H1 (cell line): Measurements from ENCODE around the gene TADA1. TPM values are rescaled to one million over a fixed set of nuclear protein-coding genes. Genes with fewer than 3 reads are reported as not detected.

Source experiments
- CTCF ChIA-PET: fragments of 300-600 bp; sonication (Branson Sonifier 250); formaldehyde crosslinking; loops from one replicate; lab custom pipeline; 2021; ENCODE audit not compliant: partially characterized antibody; lab: Charles Lee
- POLR2A ChIA-PET: fragments of 300-600 bp; sonication (Branson Sonifier 250); formaldehyde crosslinking; loops from one replicate; lab custom pipeline; 2021; ENCODE audit warnings: inconsistent platforms; ENCODE audit not compliant: partially characterized antibody; lab: Charles Lee
- DNase-seq, 2 experiments: peaks; one replicate each; pipeline versions ENCODE4 v3.0.0 to v3.0.0-alpha.2; 2010 to 2022; ENCODE audit warnings: low spot score in 2 of 2, low read depth in 1 of 2, mixed read lengths in 1 of 2
- FAIRE-seq: peaks from 2 replicates; lab custom pipeline; 2011; peaks lifted over from hg19 to GRCh38; lab: Jason Lieb, UNC
- H2AFZ ChIP-seq: 2 replicates; pipeline ENCODE4 v1.8.1; 2012; ENCODE audit warnings: low read length, inconsistent platforms
- H2AK5ac ChIP-seq: 2 replicates; pipeline ENCODE4 v1.6.1; 2013; ENCODE audit warnings: low read depth, low read length
- H2BK120ac ChIP-seq: replicated peaks from 2 replicates; pipeline ENCODE3; 2013; ENCODE audit warnings: low read depth, low read length, inconsistent platforms
- H2BK12ac ChIP-seq: 2 replicates; pipeline ENCODE4 v1.6.1; 2013; ENCODE audit warnings: low read depth, low read length
- H2BK15ac ChIP-seq: 2 replicates; pipeline ENCODE4 v1.6.1; 2013; ENCODE audit warnings: low read length
- H2BK20ac ChIP-seq: 2 replicates; pipeline ENCODE4 v1.6.1; 2013; ENCODE audit warnings: low read length
- H2BK5ac ChIP-seq: 2 replicates; pipeline ENCODE4 v1.6.1; 2013; ENCODE audit warnings: low read depth, low read length
- H3K14ac ChIP-seq: 2 replicates; pipeline ENCODE4 v1.6.1; 2013; ENCODE audit warnings: inconsistent platforms; ENCODE audit not compliant: insufficient read length
- H3K18ac ChIP-seq: 2 replicates; pipeline ENCODE4 v1.6.1; 2013; ENCODE audit warnings: low read length; ENCODE audit errors: extremely low read depth
- H3K23ac ChIP-seq: 2 replicates; pipeline ENCODE4 v1.6.1; 2013; ENCODE audit warnings: inconsistent platforms; ENCODE audit not compliant: insufficient read length
- H3K23me2 ChIP-seq: 2 replicates; pipeline ENCODE4 v1.6.1; 2013; ENCODE audit warnings: low read depth, low read length
- H3K27ac ChIP-seq: 2 replicates; pipeline ENCODE4 v1.6.1; 2011; ENCODE audit warnings: low read depth, low read length, inconsistent platforms
- H3K27me3 ChIP-seq, 4 experiments: replicated peaks in 1 of 4; 1 replicate in 1 of 4; 2 replicates in 3 of 4; pipeline versions ENCODE4 v1.6.1 to v1.8.1; 2011 to 2013; ENCODE audit warnings: low read length in 3 of 4, mild to moderate bottlenecking in 3 of 4, inconsistent platforms in 2 of 4, mixed read lengths in 2 of 4, moderate library complexity in 1 of 4; ENCODE audit not compliant: control insufficient read depth in 3 of 4, insufficient read depth in 3 of 4; ENCODE audit errors: extremely low read depth in 1 of 4
- H3K36me3 ChIP-seq, 4 experiments: 2 replicates each; pipeline versions ENCODE4 v1.6.1 to v1.8.1; 2011 to 2013; ENCODE audit warnings: mild to moderate bottlenecking in 4 of 4, low read length in 3 of 4, moderate library complexity in 2 of 4, control low read depth in 1 of 4, inconsistent platforms in 1 of 4; ENCODE audit not compliant: insufficient read depth in 4 of 4, control insufficient read depth in 2 of 4
- H3K4ac ChIP-seq: replicated peaks from 2 replicates; pipeline ENCODE3; 2013; ENCODE audit warnings: low read length, low read depth, mixed read lengths, inconsistent platforms; ENCODE audit not compliant: insufficient read length
- H3K4me1 ChIP-seq, 4 experiments: replicated peaks in 1 of 4; 1 replicate in 1 of 4; 2 replicates in 3 of 4; pipeline versions ENCODE4 v1.6.1 to v1.8.1; 2011 to 2013; ENCODE audit warnings: low read length in 3 of 4, inconsistent platforms in 2 of 4, mixed read lengths in 1 of 4; ENCODE audit not compliant: insufficient read depth in 4 of 4, control insufficient read depth in 3 of 4
- H3K4me2 ChIP-seq, 2 experiments: 2 replicates each; pipeline versions ENCODE4 v1.6.1 to v1.8.1; 2011 to 2013; ENCODE audit warnings: low read depth in 2 of 2, low read length in 2 of 2, control low read depth in 1 of 2, inconsistent platforms in 1 of 2, mild to moderate bottlenecking in 1 of 2; ENCODE audit not compliant: insufficient read depth in 1 of 2
- H3K4me3 ChIP-seq, 4 experiments: fragments of 200-600, 300-600 bp in 1 of 4; sonication (generic), shearing (Covaris generic), sonication (Bioruptor Twin) in 1 of 4; 2 replicates each; pipeline versions ENCODE4 v1.5.1 to v1.8.1; 2011 to 2016; ENCODE audit warnings: low read length in 4 of 4, low read depth in 3 of 4, control low read depth in 2 of 4, inconsistent platforms in 2 of 4, mild to moderate bottlenecking in 2 of 4, mixed read lengths in 1 of 4, moderate library complexity in 1 of 4; ENCODE audit not compliant: insufficient read depth in 2 of 4; ENCODE audit errors: extremely low read depth in 1 of 4
- H3K56ac ChIP-seq: replicated peaks from 2 replicates; pipeline ENCODE3; 2013; ENCODE audit warnings: low read depth, mild to moderate bottlenecking, mixed read lengths, low read length, inconsistent platforms; ENCODE audit not compliant: insufficient read length
- H3K79me1 ChIP-seq: 2 replicates; pipeline ENCODE4 v1.6.1; 2013; ENCODE audit warnings: low read depth, low read length, control low read depth
- H3K79me2 ChIP-seq, 2 experiments: 2 replicates each; pipeline versions ENCODE4 v1.6.1 to v1.8.1; 2012 to 2013; ENCODE audit warnings: low read length in 2 of 2, mild to moderate bottlenecking in 2 of 2, inconsistent platforms in 1 of 2; ENCODE audit not compliant: insufficient read depth in 2 of 2, control insufficient read depth in 1 of 2
- H3K9ac ChIP-seq, 4 experiments: replicated peaks in 1 of 4; 1 replicate in 1 of 4; 2 replicates in 3 of 4; pipeline versions ENCODE4 v1.6.1 to v1.8.1; 2011 to 2013; ENCODE audit warnings: low read depth in 3 of 4, low read length in 3 of 4, control low read depth in 2 of 4, mild to moderate bottlenecking in 2 of 4, moderate library complexity in 2 of 4, inconsistent platforms in 1 of 4; ENCODE audit errors: extremely low read depth in 1 of 4
- H3K9me3 ChIP-seq, 2 experiments: 2 replicates each; pipeline versions ENCODE4 v1.6.1 to v1.8.1; 2012 to 2013; ENCODE audit warnings: mild to moderate bottlenecking in 2 of 2, moderate library complexity in 2 of 2, control low read depth in 1 of 2, inconsistent platforms in 1 of 2, low read depth in 1 of 2, low read length in 1 of 2, mixed read lengths in 1 of 2; ENCODE audit not compliant: insufficient read depth in 2 of 2
- H4K20me1 ChIP-seq, 2 experiments: replicated peaks in 1 of 2; 2 replicates each; pipeline versions ENCODE3 to v1.8.1; 2011 to 2013; ENCODE audit warnings: inconsistent platforms in 2 of 2, low read length in 2 of 2, mild to moderate bottlenecking in 1 of 2; ENCODE audit not compliant: insufficient read depth in 2 of 2, control insufficient read depth in 1 of 2
- H4K5ac ChIP-seq: 2 replicates; pipeline ENCODE4 v1.6.1; 2013; ENCODE audit warnings: low read length, low read depth, mixed read lengths, inconsistent platforms; ENCODE audit not compliant: insufficient read length
- H4K8ac ChIP-seq: 2 replicates; pipeline ENCODE4 v1.8.0; 2013; ENCODE audit warnings: mild to moderate bottlenecking, moderate library complexity, low read length, inconsistent platforms; ENCODE audit not compliant: insufficient read depth; ENCODE audit errors: extremely low read depth
- H4K91ac ChIP-seq: replicated peaks from 2 replicates; pipeline ENCODE3; 2013; ENCODE audit warnings: low read length, mixed read lengths, inconsistent platforms; ENCODE audit not compliant: insufficient read length
- CBX8 ChIP-seq: fragments of 300-800, 300-1000 bp; sonication (generic); IDR thresholded peaks from 2 replicates; pipeline ENCODE4 v1.7.1; 2016; ENCODE audit warnings: low read depth, low read length, borderline replicate concordance
- KDM4A ChIP-seq: IDR thresholded peaks from one replicate; pipeline ENCODE4 v1.7.1; 2012; ENCODE audit warnings: low read depth, mild to moderate bottlenecking, moderate library complexity, low read length, inconsistent platforms; ENCODE audit not compliant: severe bottlenecking
- POLR2AphosphoS5 ChIP-seq: IDR thresholded peaks from 2 replicates; pipeline ENCODE4 v1.6.1; 2011; ENCODE audit warnings: low read depth, low read length
- SIX5 ChIP-seq: IDR thresholded peaks from 2 replicates; pipeline ENCODE4 v1.6.1; 2011; ENCODE audit warnings: mild to moderate bottlenecking, low read depth, low read length
- SUZ12 ChIP-seq: fragments of 200-600 bp; sonication (generic); IDR thresholded peaks from 2 replicates; pipeline ENCODE4 v1.6.1; 2012; ENCODE audit warnings: mild to moderate bottlenecking, inconsistent platforms, low read length, moderate library complexity, mixed read lengths
- TBP ChIP-seq: IDR thresholded peaks from 2 replicates; pipeline ENCODE4 v1.6.1; 2011; ENCODE audit warnings: low read depth, low read length, improper control_type of control experiment
- WGBS, 2 experiments: shearing (Covaris generic) in 1 of 2; methylation state at CpG; one replicate each; pipeline versions ENCODE4 v1.1.6 to v1.1.7; 2013 to 2015; ENCODE audit warnings: low lambda C conversion rate in 2 of 2, mixed read lengths in 2 of 2, inconsistent platforms in 1 of 2, low coverage in 1 of 2, missing lambda C conversion rate in 1 of 2; ENCODE audit not compliant: insufficient replicate concordance in 2 of 2, insufficient coverage in 1 of 2, insufficient read length in 1 of 2; ENCODE audit errors: extremely low coverage in 1 of 2, missing lambda C conversion rate in 1 of 2; 5-methylcytosine and 5-hydroxymethylcytosine counted together
- polyA plus RNA-seq, 7 experiments: library from polyadenylated mRNA; depleted of rRNA in 3 of 7; stranded (reverse) in 5 of 7; unstranded in 2 of 7; fragments of >200 nt in 5 of 7; fragments of 200-250 nt in 2 of 7; gene quantifications; 1 replicate in 5 of 7; 2 replicates in 1 of 7; 4 replicates in 1 of 7; pipeline versions ENCODE4 v1.2.1 to v1.2.3, GENCODE V29; 2011 to 2013; ENCODE audit warnings: missing spikeins in 2 of 7, mixed read lengths in 2 of 7
- total RNA-seq: library from RNA; stranded (reverse); fragmentation: NEBNext Ultra II Directional; extraction: Animal tissue kit (Norgen Biotek cat#: 25700); gene quantifications from 2 replicates; pipeline ENCODE4 v1.2.1, GENCODE V29; 2021
- TF ChIP-seq, protein P1 (sequence below): IDR thresholded peaks from 2 replicates; pipeline ENCODE4 v1.6.1; 2012; ENCODE audit warnings: low read length, inconsistent platforms
- TF ChIP-seq, protein P2 (sequence below): IDR thresholded peaks from 2 replicates; pipeline ENCODE4 v1.6.1; 2011; ENCODE audit warnings: low read length, improper control_type of control experiment
- TF ChIP-seq, protein P3 (sequence below), 3 experiments: IDR thresholded peaks; 1 replicate in 2 of 3; 2 replicates in 1 of 3; pipeline versions ENCODE4 v1.5.1 to v1.6.1; 2011; ENCODE audit warnings: low read length in 3 of 3, mild to moderate bottlenecking in 3 of 3, inconsistent platforms in 2 of 3, low read depth in 1 of 3, moderate library complexity in 1 of 3; ENCODE audit not compliant: insufficient read depth in 1 of 3; ENCODE audit errors: control extremely low read depth in 1 of 3

TADA1 gene
- total and polyA plus RNA-seq, 2 of the 8 experiments (the other 6 are each of a cell fraction or from before 2014, with no cell fraction given), result 21.1 to 23.6 TPM

DNA sequence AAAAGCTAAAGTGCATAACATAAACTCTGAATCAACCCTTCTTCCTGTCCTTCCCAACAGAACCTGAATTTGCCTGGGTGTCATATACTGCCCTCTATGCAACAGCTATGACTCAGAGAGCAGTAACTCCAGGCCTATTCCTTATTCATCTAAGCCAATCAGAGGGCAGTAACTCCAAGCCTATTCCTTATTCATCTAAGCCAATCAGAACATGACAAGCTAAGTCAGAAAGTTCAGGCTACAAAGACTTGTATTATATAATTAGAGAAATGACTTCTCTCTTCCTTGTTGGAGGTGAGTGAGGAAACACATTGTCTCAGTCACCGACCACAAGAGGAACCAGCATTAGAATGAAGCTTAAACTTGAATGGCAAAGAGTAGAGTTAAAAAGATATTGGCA lies 26.2 kb upstream of the TADA1 start:
- 90% methylated on average over 1 of the region's 1 CpG; no CpG with 5 or more reads in 1 of the 2 experiments for WGBS, 2 experiments
- no peak overlapping the region for H3K4me3 ChIP-seq
- no peak overlapping the region for H2BK120ac ChIP-seq
- CTCF ChIA-PET, result interaction anchor here (0.7 to 23.8 kb wide), 4 partner anchors 10 to 156 kb away, joined by 3 to 874 read pairs (median 4); no protein-coding TSS in a partner anchor
- no peak overlapping the region for H4K5ac ChIP-seq
- H2BK15ac ChIP-seq, result no peak overlapping the region
- H2BK20ac ChIP-seq, result no peak overlapping the region
- H3K23me2 ChIP-seq, result no peaks in the 10 kb centered on the region
- H4K20me1 ChIP-seq, result no peaks in the 10 kb centered on the region
- H2AFZ ChIP-seq, result no peak overlapping the region
- no peak overlapping the region for H3K56ac ChIP-seq
- FAIRE-seq, result no peak
- no peak overlapping the region for H3K4me2 ChIP-seq
- peaks cover 11 to 12% of the 10 kb centered on the region in 2 experiments for H3K9me3 ChIP-seq
- no peak overlapping the region for H2BK12ac ChIP-seq
- no peaks in the 10 kb centered on the region for H3K79me2 ChIP-seq
- no peaks in the 10 kb centered on the region for H3K79me1 ChIP-seq
- H3K27me3 ChIP-seq, result no peaks in the 10 kb centered on the region; a peak in 1 of 7 replicates
- H3K36me3 ChIP-seq, result no peaks in the 10 kb centered on the region
- no peak overlapping the region for H3K9ac ChIP-seq
- DNase-seq, result no peak
- no peak overlapping the region for H2AK5ac ChIP-seq
- no peak overlapping the region for H3K23ac ChIP-seq
- H3K18ac ChIP-seq, result no peak overlapping the region
- no peak overlapping the region for H2BK5ac ChIP-seq
- H4K91ac ChIP-seq, result no peak overlapping the region
- no peak overlapping the region for H3K27ac ChIP-seq
- no peak overlapping the region for H3K4ac ChIP-seq
- H3K14ac ChIP-seq, result no peak overlapping the region
- H4K8ac ChIP-seq, result no peak overlapping the region
- POLR2A ChIA-PET, result no interaction called here
- no peaks in the 10 kb centered on the region; a peak in 1 of 7 replicates for H3K4me1 ChIP-seq
- TF ChIP-seq SUZ12, result no peak
- no peak for TF ChIP-seq SIX5
- TF ChIP-seq TBP, result no peak
- no peak for TF ChIP-seq POLR2AphosphoS5
- TF ChIP-seq, protein P1, sequence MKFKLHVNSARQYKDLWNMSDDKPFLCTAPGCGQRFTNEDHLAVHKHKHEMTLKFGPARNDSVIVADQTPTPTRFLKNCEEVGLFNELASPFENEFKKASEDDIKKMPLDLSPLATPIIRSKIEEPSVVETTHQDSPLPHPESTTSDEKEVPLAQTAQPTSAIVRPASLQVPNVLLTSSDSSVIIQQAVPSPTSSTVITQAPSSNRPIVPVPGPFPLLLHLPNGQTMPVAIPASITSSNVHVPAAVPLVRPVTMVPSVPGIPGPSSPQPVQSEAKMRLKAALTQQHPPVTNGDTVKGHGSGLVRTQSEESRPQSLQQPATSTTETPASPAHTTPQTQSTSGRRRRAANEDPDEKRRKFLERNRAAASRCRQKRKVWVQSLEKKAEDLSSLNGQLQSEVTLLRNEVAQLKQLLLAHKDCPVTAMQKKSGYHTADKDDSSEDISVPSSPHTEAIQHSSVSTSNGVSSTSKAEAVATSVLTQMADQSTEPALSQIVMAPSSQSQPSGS, result no peak
- TF ChIP-seq, protein P2, sequence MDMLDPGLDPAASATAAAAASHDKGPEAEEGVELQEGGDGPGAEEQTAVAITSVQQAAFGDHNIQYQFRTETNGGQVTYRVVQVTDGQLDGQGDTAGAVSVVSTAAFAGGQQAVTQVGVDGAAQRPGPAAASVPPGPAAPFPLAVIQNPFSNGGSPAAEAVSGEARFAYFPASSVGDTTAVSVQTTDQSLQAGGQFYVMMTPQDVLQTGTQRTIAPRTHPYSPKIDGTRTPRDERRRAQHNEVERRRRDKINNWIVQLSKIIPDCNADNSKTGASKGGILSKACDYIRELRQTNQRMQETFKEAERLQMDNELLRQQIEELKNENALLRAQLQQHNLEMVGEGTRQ, result no peak
- no peak for TF ChIP-seq KDM4A
- TF ChIP-seq CBX8, result no peak
- TF ChIP-seq, protein P3, sequence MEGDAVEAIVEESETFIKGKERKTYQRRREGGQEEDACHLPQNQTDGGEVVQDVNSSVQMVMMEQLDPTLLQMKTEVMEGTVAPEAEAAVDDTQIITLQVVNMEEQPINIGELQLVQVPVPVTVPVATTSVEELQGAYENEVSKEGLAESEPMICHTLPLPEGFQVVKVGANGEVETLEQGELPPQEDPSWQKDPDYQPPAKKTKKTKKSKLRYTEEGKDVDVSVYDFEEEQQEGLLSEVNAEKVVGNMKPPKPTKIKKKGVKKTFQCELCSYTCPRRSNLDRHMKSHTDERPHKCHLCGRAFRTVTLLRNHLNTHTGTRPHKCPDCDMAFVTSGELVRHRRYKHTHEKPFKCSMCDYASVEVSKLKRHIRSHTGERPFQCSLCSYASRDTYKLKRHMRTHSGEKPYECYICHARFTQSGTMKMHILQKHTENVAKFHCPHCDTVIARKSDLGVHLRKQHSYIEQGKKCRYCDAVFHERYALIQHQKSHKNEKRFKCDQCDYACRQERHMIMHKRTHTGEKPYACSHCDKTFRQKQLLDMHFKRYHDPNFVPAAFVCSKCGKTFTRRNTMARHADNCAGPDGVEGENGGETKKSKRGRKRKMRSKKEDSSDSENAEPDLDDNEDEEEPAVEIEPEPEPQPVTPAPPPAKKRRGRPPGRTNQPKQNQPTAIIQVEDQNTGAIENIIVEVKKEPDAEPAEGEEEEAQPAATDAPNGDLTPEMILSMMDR (IDR thresholded peaks at IDR 0.05; ENCODE audit: control extremely low read depth in 1 of 3, insufficient read depth in 1 of 3, low read depth in 1 of 3, low read length in 3 of 3), result no peak
